Osteoblast (primary cell): Measurements from ENCODE around the gene PLCB4. TPM values are rescaled to one million over a fixed set of nuclear protein-coding genes. Genes with fewer than 3 reads are reported as not detected.

Source experiments
- DNase-seq: peaks from one replicate; pipeline ENCODE4 v3.0.0; 2011; ENCODE audit warnings: low spot score, mixed read lengths; ENCODE audit not compliant: insufficient read length; ENCODE audit errors: missing footprints
- H2AFZ ChIP-seq: 2 replicates; pipeline ENCODE4 v1.6.0; 2011; ENCODE audit warnings: mild to moderate bottlenecking, low read length
- H3K27ac ChIP-seq: 2 replicates; pipeline ENCODE4 v1.5.1; 2011; ENCODE audit warnings: mild to moderate bottlenecking, low read depth, low read length, moderate library complexity
- H3K27me3 ChIP-seq: 2 replicates; pipeline ENCODE4 v1.6.0; 2012; ENCODE audit warnings: mild to moderate bottlenecking, control low read depth, inconsistent platforms, low read length, moderate library complexity; ENCODE audit not compliant: insufficient read depth
- H3K36me3 ChIP-seq: 2 replicates; pipeline ENCODE4 v1.5.1; 2011; ENCODE audit warnings: mild to moderate bottlenecking, low read length, control low read depth, moderate library complexity; ENCODE audit not compliant: insufficient read depth
- H3K4me1 ChIP-seq: 2 replicates; pipeline ENCODE4 v1.5.1; 2011; ENCODE audit warnings: mild to moderate bottlenecking, low read length, control low read depth, moderate library complexity; ENCODE audit not compliant: insufficient read depth
- H3K4me2 ChIP-seq: 2 replicates; pipeline ENCODE4 v1.6.0; 2011; ENCODE audit warnings: mild to moderate bottlenecking, low read length; ENCODE audit not compliant: insufficient read depth
- H3K4me3 ChIP-seq: fragments of 200-600 bp; sonication (generic); 3 replicates; pipeline ENCODE4 v1.5.1; 2012; ENCODE audit warnings: mild to moderate bottlenecking, low read length, inconsistent platforms; ENCODE audit not compliant: insufficient read depth
- H3K79me2 ChIP-seq: 2 replicates; pipeline ENCODE4 v1.6.0; 2012; ENCODE audit warnings: mild to moderate bottlenecking, low read length, control low read depth, inconsistent platforms; ENCODE audit not compliant: insufficient read depth
- H3K9me3 ChIP-seq: 2 replicates; pipeline ENCODE4 v1.5.1; 2011; ENCODE audit warnings: low read depth, low read length, control low read depth
- H4K20me1 ChIP-seq: 2 replicates; pipeline ENCODE4 v1.6.0; 2012; ENCODE audit warnings: mild to moderate bottlenecking, low read length, control low read depth; ENCODE audit not compliant: insufficient read depth
- CTCF ChIP-seq: IDR thresholded peaks from 2 replicates; pipeline ENCODE4 v1.5.1; 2011; ENCODE audit warnings: mild to moderate bottlenecking, low read depth, low read length, moderate library complexity; ENCODE audit errors: extremely low read depth
- total RNA-seq: library from RNA; depleted of rRNA; stranded (reverse); fragments of >200 nt; gene quantifications from 2 replicates; pipeline ENCODE4 v1.2.3, GENCODE V29; 2012

PLCB4 gene
- total RNA-seq, 1 donor: 13.0 TPM

DNA sequence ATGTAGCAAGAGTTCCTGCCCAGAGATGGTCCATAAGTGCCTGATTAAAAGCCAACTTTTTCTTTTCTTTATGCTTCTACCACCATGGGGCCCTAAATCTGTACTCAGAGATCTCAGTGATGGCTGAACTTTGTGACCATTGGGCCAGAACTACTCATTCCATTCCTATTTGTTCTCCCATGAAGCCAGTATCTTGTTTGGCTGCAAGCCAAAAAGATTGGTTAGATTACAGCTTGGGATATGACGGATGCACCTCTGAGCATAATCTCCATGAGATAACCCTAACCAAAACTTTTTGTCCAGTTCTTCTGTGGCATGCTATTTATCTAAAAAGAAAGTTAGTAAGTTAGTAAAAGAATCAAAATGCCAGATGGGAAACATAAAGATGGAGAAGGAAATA, 72.2 kb downstream of the PLCB4 start:
- no peaks in the 10 kb centered on the region for H3K4me1 ChIP-seq
- no peaks in the 10 kb centered on the region for H4K20me1 ChIP-seq
- H3K9me3 ChIP-seq: no peaks in the 10 kb centered on the region
- H3K4me2 ChIP-seq: no peak overlapping the region
- no peak overlapping the region for H2AFZ ChIP-seq
- H3K4me3 ChIP-seq: no peak overlapping the region
- no peaks in the 10 kb centered on the region for H3K36me3 ChIP-seq
- no peak for TF ChIP-seq CTCF
- H3K27me3 ChIP-seq: no peaks in the 10 kb centered on the region
- H3K27ac ChIP-seq: no peak overlapping the region
- DNase-seq: no peak
- H3K79me2 ChIP-seq: peaks cover 38% of the 10 kb centered on the region

- Histone ChIP-seq H3K79me2 (peaks cover 38% of the 10 kb centered on the region), H2AFZ (no peak overlapping the region), H3K4me3 (no peak overlapping the region), H3K27ac (no peak overlapping the region), H4K20me1 (no peaks in the 10 kb centered on the region), H3K36me3 (no peaks in the 10 kb centered on the region), H3K9me3 (no peaks in the 10 kb centered on the region), H3K4me2 (no peak overlapping the region), H3K27me3 (no peaks in the 10 kb centered on the region), H3K4me1 (no peaks in the 10 kb centered on the region)
- no peak for TF ChIP-seq CTCF
- DNase-seq: no peak
These were observed 73.0 kb downstream of the PLCB4 start for GRCh38 chr20:9141921-9142320.

- Histone ChIP-seq H3K27ac (no peak overlapping the region), H3K9me3 (no peaks in the 10 kb centered on the region), H3K4me1 (peaks cover 7% of the 10 kb centered on the region), H3K79me2 (peaks cover 35% of the 10 kb centered on the region), H3K27me3 (no peaks in the 10 kb centered on the region), H2AFZ (no peak overlapping the region), H3K4me2 (no peak overlapping the region), H3K4me3 (no peak overlapping the region), H4K20me1 (no peaks in the 10 kb centered on the region), H3K36me3 (no peaks in the 10 kb centered on the region)
- no peak for TF ChIP-seq CTCF
- no peak for DNase-seq
These were observed 73.9 kb downstream of the PLCB4 start for GRCh38 chr20:9142809-9143208.

DNA sequence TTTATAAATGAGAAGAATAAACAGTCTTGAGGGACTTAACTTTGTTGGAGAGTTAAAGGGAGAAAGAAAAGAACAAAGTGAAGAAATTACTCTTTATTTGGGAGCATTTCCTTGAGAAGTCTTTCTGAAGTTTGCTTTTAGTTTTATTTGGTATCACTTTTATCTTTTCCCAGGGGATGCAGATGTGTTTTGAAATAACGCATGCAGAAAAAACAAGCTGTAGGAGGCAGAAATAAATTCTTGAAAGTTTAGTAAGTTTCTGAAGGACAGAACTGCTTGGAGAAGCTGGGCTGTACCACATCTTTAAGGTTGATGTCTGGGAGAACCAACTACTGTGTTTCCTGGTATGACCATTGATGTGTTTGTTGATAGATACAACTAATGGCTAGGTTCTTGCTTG, 75.0 kb downstream of the PLCB4 start:
- H3K4me1 ChIP-seq: peaks cover 15% of the 10 kb centered on the region
- H3K4me3 ChIP-seq: no peak overlapping the region
- H2AFZ ChIP-seq: no peak overlapping the region
- no peaks in the 10 kb centered on the region for H3K9me3 ChIP-seq
- no peaks in the 10 kb centered on the region for H3K27me3 ChIP-seq
- peaks cover 41% of the 10 kb centered on the region for H3K79me2 ChIP-seq
- no peak overlapping the region for H3K27ac ChIP-seq
- no peaks in the 10 kb centered on the region for H4K20me1 ChIP-seq
- DNase-seq: no peak
- no peak overlapping the region for H3K4me2 ChIP-seq
- no peak for TF ChIP-seq CTCF
- no peaks in the 10 kb centered on the region for H3K36me3 ChIP-seq
